ENCODE results near the gene SLC7A1. TPM values are rescaled to one million over a fixed set of nuclear protein-coding genes. Genes with fewer than 3 reads are reported as not detected.

SLC7A1 gene
- total and polyA plus RNA-seq, 2 experiments from 2014 or later, result 23.0 to 74.7 TPM

DNA sequence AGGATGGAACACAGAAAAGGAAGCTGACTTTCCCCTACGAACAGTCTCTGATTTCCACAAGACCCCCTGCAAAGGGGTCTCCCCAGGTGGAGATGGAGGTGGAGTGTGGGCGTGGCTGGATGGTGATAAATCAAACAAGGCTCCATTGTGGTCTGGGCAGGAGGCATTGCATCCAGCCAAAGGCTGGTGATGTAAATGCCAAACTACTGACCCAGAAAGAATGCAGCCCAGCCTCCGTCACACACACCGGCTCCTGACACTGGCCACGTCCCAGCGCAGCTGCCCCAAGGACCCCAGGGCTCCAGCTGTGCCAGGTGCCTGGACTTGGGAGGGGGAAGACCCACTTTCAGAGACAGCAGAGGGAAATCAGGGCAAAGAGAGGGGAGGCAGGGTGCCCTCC is 6.3 kb downstream of the SLC7A1 start (continued):
- TF ChIP-seq, protein P1, sequence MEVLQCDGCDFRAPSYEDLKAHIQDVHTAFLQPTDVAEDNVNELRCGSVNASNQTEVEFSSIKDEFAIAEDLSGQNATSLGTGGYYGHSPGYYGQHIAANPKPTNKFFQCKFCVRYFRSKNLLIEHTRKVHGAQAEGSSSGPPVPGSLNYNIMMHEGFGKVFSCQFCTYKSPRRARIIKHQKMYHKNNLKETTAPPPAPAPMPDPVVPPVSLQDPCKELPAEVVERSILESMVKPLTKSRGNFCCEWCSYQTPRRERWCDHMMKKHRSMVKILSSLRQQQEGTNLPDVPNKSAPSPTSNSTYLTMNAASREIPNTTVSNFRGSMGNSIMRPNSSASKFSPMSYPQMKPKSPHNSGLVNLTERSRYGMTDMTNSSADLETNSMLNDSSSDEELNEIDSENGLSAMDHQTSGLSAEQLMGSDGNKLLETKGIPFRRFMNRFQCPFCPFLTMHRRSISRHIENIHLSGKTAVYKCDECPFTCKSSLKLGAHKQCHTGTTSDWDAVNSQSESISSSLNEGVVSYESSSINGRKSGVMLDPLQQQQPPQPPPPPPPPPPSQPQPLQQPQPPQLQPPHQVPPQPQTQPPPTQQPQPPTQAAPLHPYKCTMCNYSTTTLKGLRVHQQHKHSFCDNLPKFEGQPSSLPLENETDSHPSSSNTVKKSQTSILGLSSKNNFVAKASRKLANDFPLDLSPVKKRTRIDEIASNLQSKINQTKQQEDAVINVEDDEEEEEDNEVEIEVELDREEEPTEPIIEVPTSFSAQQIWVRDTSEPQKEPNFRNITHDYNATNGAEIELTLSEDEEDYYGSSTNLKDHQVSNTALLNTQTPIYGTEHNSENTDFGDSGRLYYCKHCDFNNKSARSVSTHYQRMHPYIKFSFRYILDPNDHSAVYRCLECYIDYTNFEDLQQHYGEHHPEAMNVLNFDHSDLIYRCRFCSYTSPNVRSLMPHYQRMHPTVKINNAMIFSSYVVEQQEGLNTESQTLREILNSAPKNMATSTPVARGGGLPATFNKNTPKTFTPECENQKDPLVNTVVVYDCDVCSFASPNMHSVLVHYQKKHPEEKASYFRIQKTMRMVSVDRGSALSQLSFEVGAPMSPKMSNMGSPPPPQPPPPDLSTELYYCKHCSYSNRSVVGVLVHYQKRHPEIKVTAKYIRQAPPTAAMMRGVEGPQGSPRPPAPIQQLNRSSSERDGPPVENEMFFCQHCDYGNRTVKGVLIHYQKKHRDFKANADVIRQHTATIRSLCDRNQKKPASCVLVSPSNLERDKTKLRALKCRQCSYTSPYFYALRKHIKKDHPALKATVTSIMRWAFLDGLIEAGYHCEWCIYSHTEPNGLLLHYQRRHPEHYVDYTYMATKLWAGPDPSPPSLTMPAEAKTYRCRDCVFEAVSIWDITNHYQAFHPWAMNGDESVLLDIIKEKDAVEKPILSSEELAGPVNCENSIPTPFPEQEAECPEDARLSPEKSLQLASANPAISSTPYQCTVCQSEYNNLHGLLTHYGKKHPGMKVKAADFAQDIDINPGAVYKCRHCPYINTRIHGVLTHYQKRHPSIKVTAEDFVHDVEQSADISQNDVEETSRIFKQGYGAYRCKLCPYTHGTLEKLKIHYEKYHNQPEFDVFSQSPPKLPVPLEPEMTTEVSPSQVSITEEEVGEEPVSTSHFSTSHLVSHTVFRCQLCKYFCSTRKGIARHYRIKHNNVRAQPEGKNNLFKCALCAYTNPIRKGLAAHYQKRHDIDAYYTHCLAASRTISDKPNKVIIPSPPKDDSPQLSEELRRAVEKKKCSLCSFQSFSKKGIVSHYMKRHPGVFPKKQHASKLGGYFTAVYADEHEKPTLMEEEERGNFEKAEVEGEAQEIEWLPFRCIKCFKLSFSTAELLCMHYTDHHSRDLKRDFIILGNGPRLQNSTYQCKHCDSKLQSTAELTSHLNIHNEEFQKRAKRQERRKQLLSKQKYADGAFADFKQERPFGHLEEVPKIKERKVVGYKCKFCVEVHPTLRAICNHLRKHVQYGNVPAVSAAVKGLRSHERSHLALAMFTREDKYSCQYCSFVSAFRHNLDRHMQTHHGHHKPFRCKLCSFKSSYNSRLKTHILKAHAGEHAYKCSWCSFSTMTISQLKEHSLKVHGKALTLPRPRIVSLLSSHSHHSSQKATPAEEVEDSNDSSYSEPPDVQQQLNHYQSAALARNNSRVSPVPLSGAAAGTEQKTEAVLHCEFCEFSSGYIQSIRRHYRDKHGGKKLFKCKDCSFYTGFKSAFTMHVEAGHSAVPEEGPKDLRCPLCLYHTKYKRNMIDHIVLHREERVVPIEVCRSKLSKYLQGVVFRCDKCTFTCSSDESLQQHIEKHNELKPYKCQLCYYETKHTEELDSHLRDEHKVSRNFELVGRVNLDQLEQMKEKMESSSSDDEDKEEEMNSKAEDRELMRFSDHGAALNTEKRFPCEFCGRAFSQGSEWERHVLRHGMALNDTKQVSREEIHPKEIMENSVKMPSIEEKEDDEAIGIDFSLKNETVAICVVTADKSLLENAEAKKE (CRISPR knock-in tag; IDR thresholded peaks at IDR 0.05), result no peak
- TF ChIP-seq NANOG (IDR thresholded peaks at IDR 0.05; ENCODE audit: borderline replicate concordance) (no peak), ETS1 (IDR thresholded peaks at IDR 0.05) (no peak), POLR2AphosphoS5 (IDR thresholded peaks at IDR 0.05; ENCODE audit: low read depth) (no peak)
- TF ChIP-seq, protein P2, sequence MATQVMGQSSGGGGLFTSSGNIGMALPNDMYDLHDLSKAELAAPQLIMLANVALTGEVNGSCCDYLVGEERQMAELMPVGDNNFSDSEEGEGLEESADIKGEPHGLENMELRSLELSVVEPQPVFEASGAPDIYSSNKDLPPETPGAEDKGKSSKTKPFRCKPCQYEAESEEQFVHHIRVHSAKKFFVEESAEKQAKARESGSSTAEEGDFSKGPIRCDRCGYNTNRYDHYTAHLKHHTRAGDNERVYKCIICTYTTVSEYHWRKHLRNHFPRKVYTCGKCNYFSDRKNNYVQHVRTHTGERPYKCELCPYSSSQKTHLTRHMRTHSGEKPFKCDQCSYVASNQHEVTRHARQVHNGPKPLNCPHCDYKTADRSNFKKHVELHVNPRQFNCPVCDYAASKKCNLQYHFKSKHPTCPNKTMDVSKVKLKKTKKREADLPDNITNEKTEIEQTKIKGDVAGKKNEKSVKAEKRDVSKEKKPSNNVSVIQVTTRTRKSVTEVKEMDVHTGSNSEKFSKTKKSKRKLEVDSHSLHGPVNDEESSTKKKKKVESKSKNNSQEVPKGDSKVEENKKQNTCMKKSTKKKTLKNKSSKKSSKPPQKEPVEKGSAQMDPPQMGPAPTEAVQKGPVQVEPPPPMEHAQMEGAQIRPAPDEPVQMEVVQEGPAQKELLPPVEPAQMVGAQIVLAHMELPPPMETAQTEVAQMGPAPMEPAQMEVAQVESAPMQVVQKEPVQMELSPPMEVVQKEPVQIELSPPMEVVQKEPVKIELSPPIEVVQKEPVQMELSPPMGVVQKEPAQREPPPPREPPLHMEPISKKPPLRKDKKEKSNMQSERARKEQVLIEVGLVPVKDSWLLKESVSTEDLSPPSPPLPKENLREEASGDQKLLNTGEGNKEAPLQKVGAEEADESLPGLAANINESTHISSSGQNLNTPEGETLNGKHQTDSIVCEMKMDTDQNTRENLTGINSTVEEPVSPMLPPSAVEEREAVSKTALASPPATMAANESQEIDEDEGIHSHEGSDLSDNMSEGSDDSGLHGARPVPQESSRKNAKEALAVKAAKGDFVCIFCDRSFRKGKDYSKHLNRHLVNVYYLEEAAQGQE (IDR thresholded peaks at IDR 0.05; ENCODE audit: unreplicated experiment), result no peak
